Heart left ventricle (tissue), 16 donors: ENCODE results near the gene NDEL1. TPM values are rescaled to one million over a fixed set of nuclear protein-coding genes. Genes with fewer than 3 reads are reported as not detected.
A peak's percentile ranks its signal among the peaks of the same experiment; 100 is the strongest.

Experiments
- ATAC-seq, 4 donors: fragments of 200-7000 bp; cut with Tn5 transposase; one replicate each; pipeline ENCODE4 v1.9.1; 2020 to 2022; ENCODE audit warnings: moderate library complexity in 4 of 4, mild to moderate bottlenecking in 3 of 4, moderate number of reproducible peaks in 1 of 4
- DNase-seq, 5 donors: peaks; one replicate each; pipeline ENCODE4 v3.0.0-alpha.2; 2020
- H3K27ac ChIP-seq, 12 donors: fragments of 200-600 bp; sonication (generic) in 4 of 12; one replicate each; pipeline versions ENCODE4 v1.5.0 to v1.8.0; 2016 to 2022; ENCODE audit warnings: mild to moderate bottlenecking in 2 of 12
- H3K27me3 ChIP-seq, 9 donors: fragments of 200-600 bp; sonication (generic) in 2 of 9; one replicate each; pipeline versions ENCODE4 v1.5.1 to v1.8.0; 2016 to 2022; ENCODE audit warnings: mild to moderate bottlenecking in 3 of 9
- H3K36me3 ChIP-seq, 9 donors: fragments of 200-600 bp; sonication (generic) in 2 of 9; one replicate each; pipeline versions ENCODE4 v1.5.0 to v1.8.0; 2018 to 2022; ENCODE audit warnings: mild to moderate bottlenecking in 2 of 9
- H3K4me1 ChIP-seq, 12 donors: fragments of 200-600 bp; sonication (generic) in 4 of 12; one replicate each; pipeline versions ENCODE4 v1.5.0 to v1.8.0; 2016 to 2022; ENCODE audit warnings: mild to moderate bottlenecking in 3 of 12
- H3K4me3 ChIP-seq, 12 donors: fragments of 200-600 bp; sonication (generic) in 4 of 12; one replicate each; pipeline versions ENCODE4 v1.5.0 to v1.8.0; 2017 to 2022; ENCODE audit warnings: mild to moderate bottlenecking in 9 of 12, moderate library complexity in 4 of 12
- H3K9me3 ChIP-seq, 12 donors: fragments of 200-600 bp; sonication (generic) in 4 of 12; one replicate each; pipeline versions ENCODE4 v1.5.0 to v1.8.0; 2016 to 2022; ENCODE audit warnings: mild to moderate bottlenecking in 1 of 12
- CTCF ChIP-seq, 12 donors: fragments of 200-600 bp; sonication (generic) in 4 of 12; IDR thresholded peaks; one replicate each; pipeline versions ENCODE4 v1.5.0 to v1.8.0; 2018 to 2022; ENCODE audit warnings: antibody characterized with exemption in 12 of 12, mild to moderate bottlenecking in 5 of 12
- POLR2A ChIP-seq, 2 donors: fragments of 450-650 bp; IDR thresholded peaks; one replicate each; pipeline ENCODE4 v1.6.1; 2017; ENCODE audit warnings: antibody characterized with exemption in 2 of 2, mild to moderate bottlenecking in 2 of 2, moderate library complexity in 2 of 2
- WGBS, 4 donors: extraction: QIAGEN DNeasy Blood & Tissue Kit in 2 of 4; methylation state at CpG; one replicate each; pipeline versions ENCODE4 v1.1.5 to v1.1.7; 2013 to 2018; 5-methylcytosine and 5-hydroxymethylcytosine counted together
- intact Hi-C, 10 donors: fragments of 100-400 bp; cut with DNase I; formaldehyde crosslinking; loops; one replicate each; pipeline versions ENCODE4 v1.11.1 to v1.14.2; 2022
- polyA plus RNA-seq, 2 donors: library from polyadenylated mRNA; stranded (reverse); fragments of 200-250 nt; gene quantifications; one replicate each; pipeline ENCODE4 v1.2.3, GENCODE V29; 2013
- total RNA-seq, 9 donors: library from RNA; depleted of rRNA in 2 of 9; stranded (reverse); fragments of >200 nt in 2 of 9; fragmentation: NEBNext Ultra II Directional in 3 of 9; extraction: Animal tissue kit (Norgen Biotek cat#: 25700) in 3 of 9; gene quantifications; one replicate each; pipeline versions ENCODE4 v1.1.0 to v1.2.4, GENCODE V29; 2016 to 2023
- donor health status: ischemic (EF 13 %, LVEDD 7.1; RV severe dilation, severe dysfunction).
- donor health status: healthy with polysubstance abuse.
- donor health status: DM: no; HTN: yes; CAD: no.
- donor health status: DM: no; HTN: no; CAD: no.
- donor health status: ischemic (EF 25% LVEDD 6.9; RV normal size, moderate dysfunction).
- donor health status: ischemic (EF 25% LVEDD 5.7; RV mildly dilated, moderate dysfunction).
- donor health status: healthy.
- donor health status: DM: yes; HTN: yes; CAD: no.
- donor health status: ischemic (EF 35%, LVEDD 5.7; RV mildly dilated, moderate dysfunction).
- donor health status: nonischemic (EF 11% LVEDD 7.7; RV severe dilation, severe dysfunction).
- donor health status: DM: yes; HTN: yes; CAD: no.
- donor health status: PGD.
- donor health status: ischemic (EF 29% LVEDD 5.4; RV normal size, mild dysfunction).
- donor health status: nonischemic (EF 23%, LVEDD 6.1; RV moderate dilation, normal function).

The NDEL1 gene
- total and polyA plus RNA-seq, 11 donors: 16.5 to 36.4 (median 25.8) TPM

GRCh38 chr17:8421571-8421970, 14.1 kb upstream of the NDEL1 start:
- H3K36me3 ChIP-seq: no peaks in the 10 kb centered on the region
- TF ChIP-seq CTCF (IDR thresholded peaks at IDR 0.05) (no peak), POLR2A (IDR thresholded peaks at IDR 0.05) (no peak)
- peaks cover 0 to 6% (median 0%) of the 10 kb centered on the region in 12 donors for H3K9me3 ChIP-seq
- DNase-seq (no peak), ATAC-seq (no peak)
- H3K4me3 ChIP-seq: no peak overlapping the region
- H3K27ac ChIP-seq: peak overlapping the region in 1 of 12 donors; percentile 77
- peaks cover 0 to 33% (median 12%) of the 10 kb centered on the region in 12 donors for H3K4me1 ChIP-seq
- WGBS, 4 donors: 51 to 62% (median 56%) methylated on average over 3 of the region's 3 CpGs
- no peaks in the 10 kb centered on the region for H3K27me3 ChIP-seq
- intact Hi-C loops: no loop called here

- Histone ChIP-seq H3K4me3 (no peak overlapping the region), H3K4me1 (peaks cover 0 to 10% (median 6%) of the 10 kb centered on the region in 12 donors), H3K9me3 (peaks cover 0 to 4% (median 0%) of the 10 kb centered on the region in 12 donors), H3K27me3 (no peaks in the 10 kb centered on the region), H3K27ac (no peak overlapping the region), H3K36me3 (no peaks in the 10 kb centered on the region)
- no peak for DNase-seq
- 69 to 78% (median 76%) methylated on average over 6 of the region's 6 CpGs for WGBS, 4 donors
- TF ChIP-seq POLR2A (IDR thresholded peaks at IDR 0.05): no peak
- no peak for ATAC-seq
- intact Hi-C loops: no loop called here
These were observed 9.5 kb upstream of the NDEL1 start for GRCh38 chr17:8426094-8426720.

- ATAC-seq: no peak
These were observed 8.9 kb upstream of the NDEL1 start for GRCh38 chr17:8426802-8427201.

GRCh38 chr17:8430966-8431365, 4.7 kb upstream of the NDEL1 start:
- peak; percentile 21 to 36 (median 25) for ATAC-seq
- H3K4me3 ChIP-seq: no peak overlapping the region

More at GRCh38 chr17:8426802-8427201, 8.9 kb upstream of the NDEL1 start:
- no peak for DNase-seq
- peaks cover 0 to 16% (median 6%) of the 10 kb centered on the region in 12 donors for H3K4me1 ChIP-seq
- H3K4me3 ChIP-seq: no peak overlapping the region
- TF ChIP-seq POLR2A (IDR thresholded peaks at IDR 0.05): no peak
- TF ChIP-seq CTCF (IDR thresholded peaks at IDR 0.05): no peak
- H3K27ac ChIP-seq: no peak overlapping the region
- WGBS, 4 donors: 94 to 98% (median 97%) methylated on average over 3 of the region's 3 CpGs
- H3K9me3 ChIP-seq: no peaks in the 10 kb centered on the region
- intact Hi-C loops: no loop called here
- no peaks in the 10 kb centered on the region for H3K27me3 ChIP-seq
- no peaks in the 10 kb centered on the region for H3K36me3 ChIP-seq

More at GRCh38 chr17:8430966-8431365, 4.7 kb upstream of the NDEL1 start:
- peak overlapping the region in 10 of 12 donors; percentile 21 to 73 (median 60) for H3K27ac ChIP-seq
- DNase-seq: peak; percentile 43 to 75 (median 69)
- intact Hi-C loops: loop anchor here in 2 of 10 donors (5.0 to 10.0 kb wide), 2 partner anchors 46 kb away; partner anchors contain the start of gene RPL26 (in 1 of the 2)
- no peaks in the 10 kb centered on the region for H3K36me3 ChIP-seq
- H3K4me1 ChIP-seq: peaks cover 0 to 21% (median 7%) of the 10 kb centered on the region in 12 donors
- WGBS, 4 donors: 31 to 54% (median 42%) methylated on average over 7 of the region's 7 CpGs
- no peaks in the 10 kb centered on the region for H3K27me3 ChIP-seq
- H3K9me3 ChIP-seq: no peaks in the 10 kb centered on the region
- TF ChIP-seq CTCF (IDR thresholded peaks at IDR 0.05) (peak in 3 of 12 donors; percentile 7 to 28 (median 16)), POLR2A (IDR thresholded peaks at IDR 0.05) (peak in 1 of 2 donors; percentile 15)
